Esophagus mucosa (tissue), 1 donor: Measurements from ENCODE around the gene FMNL1. TPM values are rescaled to one million over a fixed set of nuclear protein-coding genes. Genes with fewer than 3 reads are reported as not detected.

Experiments used
- ATAC-seq: fragments of 200-7000 bp; cut with Tn5 transposase; one replicate; pipeline ENCODE4 v1.9.1; 2020
- total RNA-seq: library from RNA; stranded (reverse); gene quantifications from one replicate; pipeline ENCODE4 v1.2.4, GENCODE V29; 2023
- donor health status: DM: yes; HTN: yes; CAD: no.

FMNL1 gene
- total RNA-seq, 1 donor from 2014 or later: 2.6 TPM

DNA sequence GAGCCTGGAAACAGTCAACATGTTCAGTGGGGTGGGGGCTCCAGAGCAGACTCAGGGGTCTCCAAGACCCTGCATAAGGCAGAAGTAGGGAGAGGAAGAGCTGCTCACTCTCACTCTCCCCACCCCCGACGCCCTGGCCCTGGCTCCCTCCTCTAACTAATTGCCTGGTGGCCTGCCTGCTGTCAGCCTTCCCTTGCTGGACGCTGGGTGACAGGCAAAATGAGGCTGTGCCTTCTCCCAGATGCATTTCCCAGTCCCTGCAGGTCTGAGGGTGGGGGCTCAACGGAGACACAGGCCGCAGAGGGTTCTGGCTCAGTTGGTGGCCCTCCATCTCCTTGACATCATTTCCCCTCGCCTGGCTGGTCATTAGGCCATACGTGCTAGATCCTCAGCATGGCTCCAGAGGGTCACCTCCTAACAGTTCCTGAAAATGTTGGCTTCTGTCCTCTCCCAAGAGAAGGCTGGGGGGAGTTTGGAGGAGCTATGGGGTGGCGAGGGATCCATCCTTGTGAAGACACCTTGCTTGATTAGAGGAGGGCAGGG, 1.4 kb downstream of the FMNL1 start:
- ATAC-seq: no peak

DNA sequence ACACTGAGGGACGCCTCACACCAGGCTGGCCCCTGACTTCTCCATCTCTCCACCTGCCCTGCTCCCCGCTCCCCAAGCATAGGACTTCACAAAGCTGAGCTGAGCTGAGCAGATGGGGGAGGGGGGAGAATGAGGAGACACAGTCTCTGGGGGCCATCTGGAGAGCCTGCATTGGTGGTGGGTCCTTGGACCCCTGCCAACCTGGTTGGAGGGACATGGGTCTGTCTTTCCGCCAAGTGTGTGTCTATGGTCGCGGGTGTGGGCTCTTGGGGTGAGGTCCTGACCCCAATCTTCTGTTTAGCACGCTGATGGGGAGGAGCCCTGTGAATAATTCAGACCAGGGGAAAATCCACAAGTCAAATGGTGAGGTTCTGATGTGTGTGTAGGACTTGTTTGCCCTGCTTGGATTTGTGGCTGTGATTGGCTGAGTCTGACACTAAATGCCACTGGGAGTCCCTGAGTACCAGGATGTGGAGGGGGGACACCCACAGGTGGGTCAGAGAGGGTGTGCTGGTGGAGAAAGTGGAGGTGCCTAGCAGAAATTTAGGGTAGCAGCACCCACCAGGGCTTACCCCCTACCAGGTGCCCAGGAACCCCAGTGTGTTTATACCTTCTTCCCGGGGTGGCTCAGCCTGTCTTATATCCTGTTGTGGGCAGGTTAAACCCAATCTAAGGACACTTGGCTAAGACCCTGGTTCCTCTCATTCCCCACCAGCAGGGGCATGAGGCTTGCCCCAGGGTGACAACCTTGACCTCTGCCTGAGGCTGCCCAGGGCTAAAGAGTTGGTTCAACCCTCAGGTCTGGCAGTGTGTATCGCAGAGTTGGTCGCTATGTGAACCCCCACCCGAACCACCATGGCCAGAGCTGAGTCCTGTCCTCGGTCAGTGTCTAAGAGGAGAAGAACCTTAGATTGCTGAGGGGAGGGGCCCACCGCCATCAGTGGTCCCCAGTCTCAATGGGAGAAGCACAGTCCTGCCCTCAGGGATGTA, 2.1 kb downstream of the FMNL1 start:
- no peak for ATAC-seq

DNA sequence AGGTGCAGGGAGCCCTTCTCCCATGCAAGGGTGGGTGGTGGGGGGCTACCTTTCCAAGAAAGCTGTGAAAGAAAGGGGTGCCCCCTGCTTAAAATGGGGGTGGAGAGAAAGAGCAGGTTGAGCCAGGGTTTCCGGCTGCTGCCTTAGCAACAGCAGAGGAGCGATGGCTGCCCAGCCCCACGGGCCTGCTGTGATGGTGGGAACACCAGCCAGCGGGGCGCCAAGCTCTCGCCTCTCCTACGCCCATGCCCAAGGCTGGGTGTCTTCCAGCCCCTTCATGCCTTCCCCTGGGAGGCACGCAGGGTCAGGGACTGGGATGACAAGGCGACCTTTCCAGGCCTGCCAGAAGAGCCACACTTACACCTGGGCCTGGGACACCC, 3.0 kb downstream of the FMNL1 start:
- ATAC-seq: no peak

DNA sequence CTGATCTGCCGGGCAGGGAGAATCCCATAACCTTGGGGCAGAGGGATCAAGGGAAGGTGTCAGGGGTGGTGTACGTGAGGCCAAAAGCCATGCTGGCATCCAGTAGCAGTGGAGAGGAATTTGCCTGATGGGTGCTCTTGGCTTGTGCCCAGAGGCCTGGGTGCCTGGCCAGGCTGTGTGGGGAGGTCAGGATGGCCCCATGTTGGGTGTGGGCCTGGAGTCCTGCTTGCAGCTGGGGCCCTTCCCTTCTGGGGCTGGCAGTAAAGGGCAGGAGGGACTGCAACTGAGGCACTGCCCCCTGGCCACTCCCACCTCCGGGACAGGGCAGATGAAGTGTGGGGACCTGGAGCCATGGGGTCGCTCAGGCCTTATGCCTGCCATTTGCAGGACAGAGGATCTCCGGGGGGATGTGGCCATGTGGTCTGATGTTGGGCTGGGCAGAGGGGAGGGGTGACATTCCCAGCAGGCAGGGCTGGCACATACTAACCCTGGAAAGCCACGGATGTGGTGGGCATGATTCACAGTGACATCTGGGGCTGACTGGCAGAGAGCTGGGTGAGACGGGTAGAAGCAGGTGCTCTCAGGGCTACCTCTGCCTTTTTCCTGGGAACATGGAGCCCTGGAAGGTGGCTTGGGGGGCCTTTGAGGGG, 3.5 kb downstream of the FMNL1 start:
- no peak for ATAC-seq

DNA sequence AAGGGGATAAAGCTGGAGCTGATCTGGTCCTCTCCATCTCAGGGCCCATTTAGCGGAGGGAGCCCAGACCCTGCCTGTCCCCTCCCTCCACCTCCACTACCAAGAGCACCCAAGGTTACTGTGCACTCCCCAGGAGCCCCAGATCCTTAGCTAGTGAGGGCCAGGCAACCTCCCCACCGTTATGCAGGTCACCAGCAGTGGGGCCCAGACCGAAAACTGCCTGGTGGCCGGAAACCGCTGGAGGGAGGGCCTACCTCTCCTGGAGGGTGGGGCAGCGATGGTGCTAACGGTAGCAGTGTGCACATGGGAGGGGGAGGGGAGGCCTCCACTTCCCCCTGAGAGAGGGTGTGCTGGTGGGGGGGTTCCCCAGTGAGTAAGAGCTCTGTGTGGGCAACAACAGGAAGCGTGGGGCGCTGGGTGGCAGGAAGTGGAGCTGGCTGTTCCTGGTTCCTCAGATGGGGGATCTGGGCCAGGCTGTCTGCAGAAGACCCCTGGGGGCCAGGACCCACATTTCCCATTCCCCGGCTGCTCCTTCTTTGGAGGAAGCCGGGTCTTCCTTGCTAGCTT, 4.4 kb downstream of the FMNL1 start:
- ATAC-seq: peak; percentile 68

DNA sequence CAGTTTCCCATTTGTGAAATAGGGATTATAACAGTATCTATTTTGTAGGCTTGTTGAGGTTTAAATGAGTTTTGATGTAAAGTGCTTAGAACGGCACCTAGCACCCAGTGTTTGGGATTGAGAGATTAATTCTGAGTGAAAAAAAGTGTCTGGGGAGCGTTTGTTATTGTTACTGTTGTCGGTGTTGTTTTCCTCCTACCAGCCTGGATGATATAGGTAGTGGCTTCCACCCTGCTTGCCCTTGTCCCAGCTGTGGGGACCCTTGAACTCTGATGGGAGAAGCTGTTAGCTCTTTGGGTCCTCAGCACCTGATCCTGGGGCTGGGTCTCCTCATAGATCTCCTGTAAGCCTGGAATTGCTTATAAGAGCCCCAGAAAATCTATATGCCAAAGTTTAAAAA, 4.9 kb downstream of the FMNL1 start:
- ATAC-seq: no peak

DNA sequence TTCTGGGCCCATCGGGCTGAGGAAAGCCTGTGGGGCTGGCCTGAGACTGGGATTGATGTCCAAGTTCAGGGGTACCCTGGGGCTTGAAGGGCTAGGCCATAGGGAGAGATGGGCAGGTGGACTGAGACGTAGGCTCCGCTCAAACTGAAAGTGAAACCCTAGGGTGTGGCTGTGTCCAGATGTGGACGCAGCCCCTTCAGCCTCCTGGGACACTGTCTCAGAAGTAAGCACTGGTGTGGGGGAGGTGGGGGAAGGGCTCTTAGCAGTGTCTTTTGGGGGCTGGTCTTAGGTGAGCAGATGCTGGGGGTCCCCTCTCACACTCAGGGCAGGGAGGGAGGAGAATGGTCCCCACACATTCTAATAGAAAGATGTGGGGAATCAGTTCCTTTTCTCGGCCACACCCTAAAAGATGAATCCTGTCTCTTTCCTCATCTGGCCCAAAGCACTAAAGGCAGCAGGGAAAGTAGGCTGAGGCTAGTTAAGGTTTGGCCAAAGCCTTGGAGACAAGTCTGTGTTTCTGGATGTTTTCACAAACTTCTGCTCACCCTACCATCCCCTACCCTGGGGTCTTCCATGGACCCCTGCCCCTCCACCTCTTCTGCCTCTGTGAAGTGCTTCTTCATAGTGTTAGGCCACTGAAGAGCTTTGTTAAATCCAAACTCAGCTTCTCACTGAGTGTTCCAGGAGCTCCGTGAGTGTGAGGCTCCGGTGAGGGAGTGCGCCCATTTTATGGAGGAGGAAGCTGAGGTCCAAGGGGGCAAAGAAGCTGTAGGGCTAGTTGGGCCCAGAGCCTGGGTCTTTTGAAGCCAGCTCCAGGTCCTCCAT, 5.6 kb downstream of the FMNL1 start:
- no peak for ATAC-seq

DNA sequence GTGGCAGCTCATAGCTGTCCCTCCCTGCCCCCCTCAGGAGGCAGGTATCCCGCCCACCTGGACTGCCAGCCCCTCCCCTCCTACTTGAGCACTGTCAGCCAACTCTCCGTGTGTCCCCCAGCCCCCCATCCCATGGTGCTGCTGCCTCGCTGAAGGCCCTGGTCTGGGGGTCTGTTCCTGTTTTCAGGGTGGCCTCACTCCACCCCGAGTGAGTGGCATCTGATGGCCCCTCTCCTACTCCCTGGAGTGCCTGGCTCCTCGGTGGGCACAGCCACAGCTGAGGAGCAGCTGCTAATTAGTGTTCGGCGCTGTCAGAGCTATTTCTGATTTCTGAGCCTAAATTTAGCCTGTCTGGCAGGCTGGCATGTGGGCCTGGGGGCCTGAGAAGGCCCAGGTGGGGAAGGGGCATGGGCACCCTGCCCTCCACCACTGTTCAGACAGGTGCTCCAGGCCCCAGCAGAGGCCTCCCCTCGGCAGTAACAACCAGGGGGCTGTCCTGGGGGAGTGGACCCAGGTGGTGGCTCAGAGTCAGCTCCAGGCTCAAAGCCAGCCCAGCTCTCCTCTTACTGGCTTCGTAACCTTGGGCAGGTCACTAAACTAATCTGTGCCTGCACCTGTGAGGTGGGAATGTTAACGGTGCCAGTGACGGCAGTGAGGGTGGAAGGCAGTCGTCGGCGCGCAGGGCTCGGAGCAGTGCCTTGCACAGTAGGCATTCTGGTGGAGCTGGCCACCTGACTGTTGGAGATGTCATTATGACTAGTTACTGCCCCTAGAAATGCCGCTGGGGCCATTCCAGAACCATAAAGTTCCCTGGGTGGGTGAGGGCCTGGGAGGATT, 6.5 kb downstream of the FMNL1 start:
- ATAC-seq: no peak

DNA sequence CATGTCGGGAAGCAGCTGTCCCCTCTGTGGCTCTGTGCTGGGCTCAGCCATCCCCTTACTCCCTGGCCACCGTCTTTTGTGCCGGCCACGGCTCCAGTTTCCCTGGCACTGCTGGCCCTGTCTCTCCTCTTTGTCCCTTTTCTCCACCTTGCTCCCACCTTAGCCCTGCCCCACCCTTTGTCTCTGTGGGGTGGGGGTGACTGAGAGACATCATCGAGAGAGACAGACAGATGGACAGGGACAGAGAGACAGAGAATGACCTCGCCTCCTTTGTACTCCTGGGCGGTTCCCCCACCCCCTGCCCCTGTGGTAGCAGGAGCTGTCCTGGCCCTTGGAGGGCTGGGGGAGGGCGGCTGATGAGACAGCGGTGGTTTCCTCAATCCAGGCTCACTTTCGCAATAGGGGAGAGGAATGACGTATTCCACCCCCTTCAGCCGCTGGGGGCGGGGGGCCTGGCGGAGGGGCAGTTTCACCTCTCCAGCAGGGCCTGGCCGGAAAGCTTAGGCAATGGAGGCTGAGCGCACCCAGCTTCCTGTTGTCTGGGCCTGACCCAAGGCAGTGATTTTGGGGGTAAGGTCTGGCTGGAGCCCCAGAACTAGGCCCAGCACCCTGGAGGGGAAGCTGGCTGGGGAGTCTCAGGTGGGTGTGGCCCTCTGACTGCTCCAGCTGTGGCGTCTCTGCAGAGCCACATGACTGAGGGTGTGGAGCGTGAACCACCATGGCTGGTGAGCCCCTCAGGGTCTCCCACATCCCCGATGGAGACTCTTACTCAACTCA, 7.3 kb downstream of the FMNL1 start:
- peak; percentile 46 for ATAC-seq

DNA sequence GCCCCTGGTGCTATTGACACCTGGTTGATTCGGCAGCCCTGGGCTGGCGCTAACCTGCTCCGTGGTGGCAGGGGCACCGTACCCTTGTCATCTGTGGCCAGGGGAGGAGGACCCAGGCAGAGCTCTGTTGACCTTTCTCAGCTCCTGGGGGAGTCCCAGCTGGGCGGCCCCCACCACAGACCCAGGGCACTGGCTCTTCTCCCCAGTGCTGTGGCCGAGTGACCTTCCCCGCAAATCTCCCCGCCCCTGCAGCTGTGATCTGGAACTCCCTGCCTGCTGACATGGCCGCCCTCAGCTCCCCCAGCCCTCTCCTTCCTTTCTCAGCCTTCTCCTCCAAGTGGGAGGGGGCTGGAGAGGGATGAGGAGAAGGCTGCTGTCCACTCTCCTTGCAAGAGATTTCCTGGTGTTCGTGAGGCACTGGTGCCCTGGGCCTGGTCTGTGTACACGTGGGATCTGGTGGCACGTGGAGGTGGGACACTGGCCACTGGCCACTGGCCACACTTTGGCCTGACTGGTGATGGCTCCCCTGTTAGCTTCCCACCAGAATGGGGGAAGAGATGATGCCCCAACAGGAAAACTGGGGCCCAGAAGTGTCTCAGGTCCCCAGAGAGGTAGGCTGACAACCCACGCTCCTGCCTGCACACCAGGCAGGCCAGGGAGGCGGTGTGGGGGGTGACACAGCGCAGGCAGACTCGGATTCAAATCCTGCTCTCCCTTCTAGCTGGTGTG, 8.2 kb downstream of the FMNL1 start:
- no peak for ATAC-seq

DNA sequence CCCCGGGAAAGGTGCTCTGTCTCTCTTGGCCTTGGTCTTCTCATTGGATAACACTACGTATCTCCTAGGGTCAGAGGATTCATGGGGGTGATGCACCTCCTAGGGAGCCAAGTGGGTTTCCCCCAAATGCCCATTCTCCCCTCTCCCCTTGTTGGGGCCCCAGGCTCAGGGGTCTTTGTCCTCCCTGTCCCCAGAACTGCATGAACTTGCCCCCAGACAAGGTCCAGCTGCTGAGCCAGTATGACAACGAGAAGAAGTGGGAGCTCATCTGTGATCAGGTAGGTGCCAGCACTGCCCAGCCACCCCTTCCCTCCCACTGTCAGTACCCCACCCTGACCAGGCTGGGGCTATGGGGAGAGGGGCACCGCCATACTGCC, 8.7 kb downstream of the FMNL1 start:
- ATAC-seq: no peak

DNA sequence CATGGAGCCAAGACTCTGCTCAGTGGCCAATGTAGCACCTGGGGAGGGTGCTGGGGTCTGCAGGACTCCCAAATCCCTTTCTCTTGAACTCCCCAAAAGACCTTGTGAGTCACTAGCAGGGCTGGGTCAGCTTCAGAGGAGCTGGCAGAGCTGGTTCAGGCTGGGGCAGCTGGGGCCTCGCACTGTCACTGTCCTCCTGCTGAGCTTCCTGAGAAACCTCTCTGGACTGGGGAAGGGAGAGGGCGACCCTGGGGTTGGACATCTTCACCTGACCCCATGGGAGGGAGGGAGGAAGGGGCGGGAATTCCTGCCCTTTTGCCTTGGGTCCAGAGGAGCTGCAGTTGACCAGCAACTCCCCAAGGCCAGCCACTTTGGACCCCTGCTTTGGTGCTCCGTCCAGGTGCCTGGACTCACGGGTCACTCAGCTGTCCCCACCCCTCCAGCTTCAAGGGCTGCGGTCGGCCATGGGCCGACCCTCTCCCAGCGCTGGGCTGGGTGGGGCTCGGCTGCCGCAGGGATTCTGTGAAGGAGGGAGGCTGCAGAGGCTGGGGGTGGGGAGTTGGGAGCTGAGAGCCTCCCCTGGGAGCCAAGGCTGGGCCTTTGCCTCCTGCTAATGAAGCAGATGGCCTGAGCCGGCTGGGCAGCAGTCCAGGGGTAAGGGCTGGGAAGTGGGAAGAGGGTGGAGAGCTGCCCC, 9.2 kb downstream of the FMNL1 start:
- peak; percentile 45 for ATAC-seq

DNA sequence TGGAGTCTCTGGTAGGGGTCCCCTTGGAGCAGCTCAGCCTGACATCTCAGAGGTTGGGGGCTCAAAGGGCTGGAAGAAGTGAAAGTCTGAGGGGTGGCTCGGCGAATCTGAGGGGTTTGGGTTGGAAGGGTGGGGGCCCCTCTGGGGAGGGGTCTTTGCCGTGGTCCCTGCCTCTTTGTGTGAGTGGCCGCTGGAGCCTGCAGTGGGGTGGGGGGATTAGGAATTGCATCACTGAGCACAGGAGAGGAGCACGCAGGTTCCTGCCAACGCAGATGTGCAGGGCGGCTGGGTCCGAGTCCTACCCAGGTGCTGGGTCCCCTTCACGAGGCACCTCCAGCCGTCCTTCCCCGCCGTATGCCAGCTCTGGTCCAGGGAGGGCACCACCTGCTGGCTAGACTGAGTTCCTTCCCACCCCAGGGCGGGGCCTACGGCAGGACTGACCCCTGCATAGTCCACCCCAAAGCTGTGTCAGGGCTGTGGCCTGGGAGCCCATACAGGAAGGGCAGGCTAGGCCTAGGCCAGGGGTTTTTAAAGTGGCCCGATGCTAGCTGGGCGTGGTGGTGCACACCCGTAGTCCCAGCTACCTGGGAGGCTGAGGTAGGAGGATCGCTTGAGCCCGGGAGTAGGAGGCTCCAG, 9.9 kb downstream of the FMNL1 start:
- no peak for ATAC-seq

DNA sequence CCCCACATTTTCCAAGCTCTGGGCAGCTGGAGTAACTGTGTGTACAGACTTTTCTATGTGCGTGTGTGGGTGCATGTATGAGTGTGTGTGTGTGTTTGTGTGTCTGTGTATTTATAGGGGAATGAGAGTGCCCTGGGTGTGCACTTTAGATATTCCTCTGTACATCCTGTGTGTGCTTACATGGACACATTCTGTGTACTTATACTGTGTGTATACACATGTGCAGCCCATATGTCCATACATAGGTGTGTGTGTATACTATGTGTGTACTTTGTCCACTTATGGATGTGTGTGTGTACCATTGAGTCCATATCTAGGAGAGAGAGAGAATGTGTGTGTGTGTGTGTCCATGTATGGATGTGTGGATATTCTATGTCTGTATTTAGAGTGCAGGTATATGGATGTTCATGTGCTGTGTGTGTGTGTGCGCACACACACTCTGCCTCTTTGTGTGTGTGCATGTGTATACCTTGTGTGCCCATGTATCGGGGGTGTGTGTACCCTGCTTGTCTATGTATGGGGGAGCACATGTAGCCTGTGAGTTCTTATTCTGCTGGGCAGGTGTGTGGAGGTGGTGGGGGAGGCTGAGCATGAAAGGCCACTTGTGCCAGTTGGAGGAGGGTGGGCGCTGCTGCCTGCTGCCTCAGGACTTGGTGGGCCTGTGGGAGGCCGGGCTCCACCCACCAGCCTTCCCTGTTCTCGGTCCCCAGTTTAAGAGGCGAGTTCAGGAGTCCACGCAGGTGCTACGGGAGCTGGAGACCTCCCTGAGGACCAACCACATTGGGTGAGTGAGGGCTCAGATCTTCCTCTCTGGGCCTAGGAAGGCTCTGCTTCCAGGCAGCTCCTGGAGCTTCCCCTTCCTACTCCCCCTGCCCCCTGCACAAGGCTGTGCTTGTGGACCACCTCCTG, 11.1 kb downstream of the FMNL1 start:
- ATAC-seq: no peak

DNA sequence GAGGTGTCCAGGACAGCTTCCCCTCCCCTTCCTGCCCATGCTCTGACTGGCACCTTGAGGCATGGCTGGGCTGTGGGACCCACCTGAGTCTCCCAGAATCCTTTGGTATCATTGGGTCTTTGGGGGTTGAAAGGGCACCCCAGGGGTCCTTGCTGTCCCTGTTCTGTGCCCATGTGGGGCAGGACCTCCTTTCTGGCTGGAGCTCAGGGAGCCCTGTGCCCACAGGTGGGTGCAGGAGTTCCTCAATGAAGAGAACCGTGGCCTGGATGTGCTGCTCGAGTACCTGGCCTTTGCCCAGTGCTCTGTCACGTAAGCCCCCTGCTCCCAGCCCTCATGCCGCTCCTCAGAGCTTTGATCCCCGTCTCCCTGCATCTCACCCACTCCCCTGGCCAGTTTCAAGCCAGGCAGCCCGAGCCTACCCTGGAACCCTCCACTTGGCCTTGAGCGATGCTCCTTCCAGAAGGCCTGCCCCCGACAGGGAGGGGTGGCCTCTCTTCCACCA, 11.8 kb downstream of the FMNL1 start:
- ATAC-seq: no peak

DNA sequence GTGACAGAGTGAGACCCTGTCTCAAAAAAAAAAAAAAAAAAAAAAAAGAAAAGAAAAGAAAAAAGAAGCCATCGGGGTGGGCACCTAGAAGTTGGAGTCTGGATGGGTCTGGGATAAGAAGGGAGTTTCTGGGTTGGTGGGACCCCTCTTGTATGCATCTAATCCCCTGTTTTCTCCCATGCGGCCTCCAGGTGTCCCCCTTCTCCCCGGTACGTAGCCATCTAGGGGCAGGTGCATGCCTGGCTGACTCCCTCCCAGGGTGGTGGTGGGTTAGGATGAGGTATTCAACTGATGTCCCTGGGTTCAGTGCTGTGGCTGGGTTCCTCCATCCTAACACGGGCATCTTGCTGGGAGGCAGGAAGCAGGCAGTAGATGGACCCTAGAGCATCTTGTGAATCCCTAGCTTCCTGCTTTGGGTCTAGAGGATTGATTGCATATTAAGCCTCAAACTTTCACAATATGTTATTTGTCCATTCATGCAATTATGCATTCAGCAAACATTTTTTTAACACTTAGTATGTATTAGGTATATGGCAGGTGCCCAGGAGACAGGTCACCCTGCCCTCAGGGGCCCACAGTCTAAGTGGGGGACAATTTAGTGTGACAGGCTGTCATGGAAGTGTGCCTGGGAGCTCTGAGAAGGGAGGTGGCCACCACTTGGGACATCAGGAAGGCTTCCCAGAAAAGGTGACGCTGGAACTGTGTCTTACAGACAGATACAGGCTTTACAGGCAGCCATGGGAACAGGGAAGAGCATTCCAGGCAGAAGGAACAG, 13.1 kb downstream of the FMNL1 start:
- ATAC-seq: no peak
